HEK293T (cell line): ENCODE results near the gene CRHR1.

Source experiments
- CTCF ChIA-PET: fragments of 350-600 bp; formaldehyde crosslinking; extraction: SDS; loops from one replicate; lab custom pipeline; 2021; ENCODE audit warnings: antibody characterized with exemption, inconsistent platforms; lab: Yijun Ruan, JAX
- POLR2A ChIA-PET: fragments of 350-600 bp; formaldehyde crosslinking; extraction: SDS; loops from one replicate; lab custom pipeline; 2020; ENCODE audit warnings: antibody characterized with exemption, inconsistent platforms; lab: Yijun Ruan, JAX
- DNase-seq: peaks from one replicate; pipeline ENCODE4 v3.0.0; 2012; ENCODE audit warnings: mixed read lengths; ENCODE audit errors: extremely low spot score
- ARNT ChIP-seq: fragments of 450-650 bp; IDR thresholded peaks from 2 replicates; pipeline ENCODE4 v1.6.1; 2017; ENCODE audit warnings: mild to moderate bottlenecking
- BHLHE40 ChIP-seq: fragments of 450-650 bp; IDR thresholded peaks from 2 replicates; pipeline ENCODE4 v1.6.1; 2016; ENCODE audit warnings: mild to moderate bottlenecking, moderate library complexity, borderline replicate concordance
- CTBP1 ChIP-seq: fragments of 450-650 bp; IDR thresholded peaks from 2 replicates; pipeline ENCODE4 v1.6.1; 2016; ENCODE audit warnings: borderline replicate concordance
- ELF4 ChIP-seq: fragments of 450-650 bp; IDR thresholded peaks from 2 replicates; pipeline ENCODE4 v1.6.1; 2017; ENCODE audit warnings: antibody characterized with exemption
- FOXA1 ChIP-seq: fragments of 450-650 bp; IDR thresholded peaks from 2 replicates; pipeline ENCODE4 v1.6.1; 2016; ENCODE audit warnings: mild to moderate bottlenecking
- FOXK2 ChIP-seq: fragments of 450-650 bp; IDR thresholded peaks from 2 replicates; pipeline ENCODE4 v1.6.1; 2016; ENCODE audit warnings: mild to moderate bottlenecking
- FOXM1 ChIP-seq: fragments of 450-650 bp; IDR thresholded peaks from 2 replicates; pipeline ENCODE4 v1.6.1; 2017; ENCODE audit warnings: mild to moderate bottlenecking, borderline replicate concordance
- HDGF ChIP-seq: fragments of 450-650 bp; IDR thresholded peaks from 2 replicates; pipeline ENCODE4 v1.6.1; 2017; ENCODE audit warnings: antibody characterized with exemption, borderline replicate concordance
- L3MBTL2 ChIP-seq: fragments of 450-650 bp; conservative IDR thresholded peaks from 2 replicates; pipeline ENCODE4 v1.6.1; 2016; ENCODE audit warnings: mild to moderate bottlenecking
- LEF1 ChIP-seq: fragments of 450-650 bp; IDR thresholded peaks from 2 replicates; pipeline ENCODE4 v1.6.1; 2017; ENCODE audit warnings: mild to moderate bottlenecking, borderline replicate concordance
- NFRKB ChIP-seq: fragments of 450-650 bp; IDR thresholded peaks from 2 replicates; pipeline ENCODE4 v1.6.1; 2016; ENCODE audit warnings: mild to moderate bottlenecking, moderate library complexity
- SP1 ChIP-seq: fragments of 450-650 bp; IDR thresholded peaks from 2 replicates; pipeline ENCODE4 v1.6.1; 2017
- SUZ12 ChIP-seq: fragments of 450-650 bp; IDR thresholded peaks from 2 replicates; pipeline ENCODE4 v1.6.1; 2016; ENCODE audit warnings: mild to moderate bottlenecking
- TARDBP ChIP-seq: fragments of 450-650 bp; IDR thresholded peaks from 2 replicates; pipeline ENCODE4 v1.6.1; 2016
- ZNF384 ChIP-seq: fragments of 450-650 bp; IDR thresholded peaks from 2 replicates; pipeline ENCODE4 v1.6.1; 2016
- TF ChIP-seq, protein P1 (sequence below): fragments of 450-650 bp; IDR thresholded peaks from 2 replicates; pipeline ENCODE4 v1.6.1; 2016

The CRHR1 gene

GRCh38 chr17:45824901-45825492, 40.9 kb downstream of the CRHR1 start:
- no peak for DNase-seq
- TF ChIP-seq BHLHE40 (no peak), ELF4 (no peak), FOXA1 (no peak), CTBP1 (no peak), FOXM1 (no peak), SP1 (no peak), LEF1 (no peak), L3MBTL2 (no peak), SUZ12 (no peak), HDGF (no peak), ZNF384 (no peak), TARDBP (no peak), NFRKB (no peak)
- TF ChIP-seq, protein P1, sequence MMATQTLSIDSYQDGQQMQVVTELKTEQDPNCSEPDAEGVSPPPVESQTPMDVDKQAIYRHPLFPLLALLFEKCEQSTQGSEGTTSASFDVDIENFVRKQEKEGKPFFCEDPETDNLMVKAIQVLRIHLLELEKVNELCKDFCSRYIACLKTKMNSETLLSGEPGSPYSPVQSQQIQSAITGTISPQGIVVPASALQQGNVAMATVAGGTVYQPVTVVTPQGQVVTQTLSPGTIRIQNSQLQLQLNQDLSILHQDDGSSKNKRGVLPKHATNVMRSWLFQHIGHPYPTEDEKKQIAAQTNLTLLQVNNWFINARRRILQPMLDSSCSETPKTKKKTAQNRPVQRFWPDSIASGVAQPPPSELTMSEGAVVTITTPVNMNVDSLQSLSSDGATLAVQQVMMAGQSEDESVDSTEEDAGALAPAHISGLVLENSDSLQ: no peak
- POLR2A ChIA-PET: no interaction called here
- CTCF ChIA-PET: no interaction called here

DNA sequence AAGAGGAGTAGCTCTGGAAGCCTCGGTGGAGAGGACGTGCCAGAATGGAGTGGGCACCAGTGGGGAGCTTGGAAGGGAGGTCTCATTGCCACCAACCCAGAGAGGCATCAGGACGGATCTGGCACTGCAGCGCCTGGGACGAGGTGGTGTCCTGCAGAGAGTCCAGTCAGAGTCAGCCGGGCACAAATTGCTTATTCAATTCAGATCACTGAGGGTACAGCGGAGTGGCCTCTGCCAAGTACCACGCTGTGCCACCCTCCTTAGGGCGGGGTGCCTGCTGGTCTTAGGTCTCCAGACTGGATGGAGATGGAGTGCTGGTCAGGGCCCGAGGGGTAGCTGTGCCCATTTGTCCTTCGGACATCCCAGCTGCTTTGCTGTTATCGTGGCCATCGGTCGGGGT, 41.7 kb downstream of the CRHR1 start:
- DNase-seq: no peak
- TF ChIP-seq HDGF (no peak), BHLHE40 (no peak), CTBP1 (no peak), SUZ12 (no peak), TARDBP (no peak), ZNF384 (no peak), ELF4 (no peak), SP1 (no peak), LEF1 (no peak), FOXK2 (no peak), FOXM1 (no peak), NFRKB (no peak), L3MBTL2 (no peak), FOXA1 (no peak)
- TF ChIP-seq, protein P1: no peak
- POLR2A ChIA-PET: no interaction called here
- CTCF ChIA-PET: interaction anchor here (1.2 kb wide), 1 partner anchor 186 kb away, joined by 4 read pairs; no protein-coding TSS in a partner anchor

- no peak for TF ChIP-seq FOXK2
- TF ChIP-seq SP1: no peak
- DNase-seq: no peak
- CTCF ChIA-PET: interaction anchor here (0.6 to 1.2 kb wide), 5 partner anchors 29 to 187 kb away, joined by 3 to 5 read pairs (median 4); partner anchors contain the start of gene CRHR1
- POLR2A ChIA-PET: no interaction called here
These were observed 42.9 kb downstream of the CRHR1 start for GRCh38 chr17:45826919-45827588.

GRCh38 chr17:45828171-45828570, 44.1 kb downstream of the CRHR1 start:
- TF ChIP-seq SP1 (no peak), FOXK2 (no peak), CTBP1 (no peak), FOXM1 (no peak), SUZ12 (no peak), ZNF384 (no peak)
- TF ChIP-seq, protein P1: no peak
- ChIA-PET POLR2A (no interaction called here), CTCF (interaction anchor here (1.0 kb wide), 1 partner anchor 44 kb away, joined by 3 read pairs; the partner anchor contains the start of gene CRHR1)
- no peak for DNase-seq

DNA sequence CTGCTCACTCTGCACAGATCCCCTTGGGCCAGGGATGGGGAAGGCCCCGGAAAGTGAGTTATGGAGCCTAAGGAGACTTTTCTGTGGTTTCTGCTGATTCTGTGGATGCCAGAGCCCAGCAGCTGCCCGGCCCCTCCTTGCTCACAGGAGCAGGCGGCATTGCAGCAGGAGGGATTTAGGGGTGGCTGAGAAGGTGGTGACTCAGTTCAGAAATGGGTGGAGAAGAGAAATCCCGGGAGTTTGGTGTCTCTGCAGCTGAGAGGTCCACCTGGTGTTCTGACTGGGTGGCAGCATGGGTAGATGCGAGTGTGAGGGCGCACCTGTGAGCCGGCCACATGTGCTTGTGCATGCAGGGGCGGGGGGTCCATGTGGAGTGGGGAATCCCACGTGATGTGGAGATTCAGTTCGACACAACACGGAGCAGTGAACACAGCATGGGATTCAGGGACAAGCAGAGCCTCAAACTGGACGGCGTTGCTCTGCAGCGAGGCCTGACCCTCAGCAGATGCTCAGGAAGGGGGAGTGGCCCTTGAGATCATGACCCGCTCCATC, 44.5 kb downstream of the CRHR1 start:
- POLR2A ChIA-PET: no interaction called here
- no peak for DNase-seq
- TF ChIP-seq BHLHE40 (no peak), ELF4 (no peak), SUZ12 (no peak), LEF1 (no peak), L3MBTL2 (no peak), FOXM1 (no peak), HDGF (no peak), ZNF384 (no peak), TARDBP (no peak), SP1 (no peak), ARNT (no peak), FOXK2 (no peak), FOXA1 (no peak), CTBP1 (no peak), NFRKB (no peak)
- TF ChIP-seq, protein P1: no peak
- CTCF ChIA-PET: interaction anchor here (1.0 kb wide), 1 partner anchor 12 kb away, joined by 3 read pairs; no protein-coding TSS in a partner anchor
